Retinal pigment epithelial cell (primary cell): Measurements from ENCODE around the gene AIP.

ENCODE experiments used
- DNase-seq: peaks from one replicate; pipeline ENCODE4 v3.0.0-alpha.2; 2010; ENCODE audit warnings: low read depth
- H3K4me3 ChIP-seq: 2 replicates; pipeline ENCODE4 v1.5.1; 2011; ENCODE audit warnings: mild to moderate bottlenecking, low read length, control low read depth, moderate library complexity
- TF ChIP-seq, protein P1 (sequence below): conservative IDR thresholded peaks from 2 replicates; pipeline ENCODE4 v1.5.1; 2011; ENCODE audit warnings: low read depth, low read length, control low read depth, inconsistent platforms

Gene AIP

DNA sequence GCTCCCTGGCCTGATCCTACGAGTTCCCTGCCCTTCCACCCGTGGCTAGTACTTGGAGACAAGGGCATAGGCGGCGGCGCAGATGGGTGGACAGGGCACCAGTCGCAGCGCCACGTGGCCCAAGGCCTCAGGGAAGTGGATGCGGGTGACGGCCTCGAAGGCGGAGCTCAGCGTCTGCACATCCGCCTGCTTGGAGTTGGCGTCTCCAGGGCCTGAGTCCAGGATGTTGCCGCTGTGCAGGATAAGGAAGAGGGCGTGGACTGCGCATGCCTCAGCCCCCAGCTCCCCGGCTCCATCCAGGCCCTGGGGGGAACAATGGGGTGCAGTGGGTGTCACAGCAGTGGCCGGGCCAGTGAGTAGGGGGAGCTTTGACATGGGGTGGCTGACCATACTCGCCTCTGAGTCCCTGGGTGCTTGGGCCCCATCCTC is 15.7 kb downstream of the AIP start:
- DNase-seq: no peak
- TF ChIP-seq, protein P1, sequence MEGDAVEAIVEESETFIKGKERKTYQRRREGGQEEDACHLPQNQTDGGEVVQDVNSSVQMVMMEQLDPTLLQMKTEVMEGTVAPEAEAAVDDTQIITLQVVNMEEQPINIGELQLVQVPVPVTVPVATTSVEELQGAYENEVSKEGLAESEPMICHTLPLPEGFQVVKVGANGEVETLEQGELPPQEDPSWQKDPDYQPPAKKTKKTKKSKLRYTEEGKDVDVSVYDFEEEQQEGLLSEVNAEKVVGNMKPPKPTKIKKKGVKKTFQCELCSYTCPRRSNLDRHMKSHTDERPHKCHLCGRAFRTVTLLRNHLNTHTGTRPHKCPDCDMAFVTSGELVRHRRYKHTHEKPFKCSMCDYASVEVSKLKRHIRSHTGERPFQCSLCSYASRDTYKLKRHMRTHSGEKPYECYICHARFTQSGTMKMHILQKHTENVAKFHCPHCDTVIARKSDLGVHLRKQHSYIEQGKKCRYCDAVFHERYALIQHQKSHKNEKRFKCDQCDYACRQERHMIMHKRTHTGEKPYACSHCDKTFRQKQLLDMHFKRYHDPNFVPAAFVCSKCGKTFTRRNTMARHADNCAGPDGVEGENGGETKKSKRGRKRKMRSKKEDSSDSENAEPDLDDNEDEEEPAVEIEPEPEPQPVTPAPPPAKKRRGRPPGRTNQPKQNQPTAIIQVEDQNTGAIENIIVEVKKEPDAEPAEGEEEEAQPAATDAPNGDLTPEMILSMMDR: no peak
- no peak overlapping the region for H3K4me3 ChIP-seq

DNA sequence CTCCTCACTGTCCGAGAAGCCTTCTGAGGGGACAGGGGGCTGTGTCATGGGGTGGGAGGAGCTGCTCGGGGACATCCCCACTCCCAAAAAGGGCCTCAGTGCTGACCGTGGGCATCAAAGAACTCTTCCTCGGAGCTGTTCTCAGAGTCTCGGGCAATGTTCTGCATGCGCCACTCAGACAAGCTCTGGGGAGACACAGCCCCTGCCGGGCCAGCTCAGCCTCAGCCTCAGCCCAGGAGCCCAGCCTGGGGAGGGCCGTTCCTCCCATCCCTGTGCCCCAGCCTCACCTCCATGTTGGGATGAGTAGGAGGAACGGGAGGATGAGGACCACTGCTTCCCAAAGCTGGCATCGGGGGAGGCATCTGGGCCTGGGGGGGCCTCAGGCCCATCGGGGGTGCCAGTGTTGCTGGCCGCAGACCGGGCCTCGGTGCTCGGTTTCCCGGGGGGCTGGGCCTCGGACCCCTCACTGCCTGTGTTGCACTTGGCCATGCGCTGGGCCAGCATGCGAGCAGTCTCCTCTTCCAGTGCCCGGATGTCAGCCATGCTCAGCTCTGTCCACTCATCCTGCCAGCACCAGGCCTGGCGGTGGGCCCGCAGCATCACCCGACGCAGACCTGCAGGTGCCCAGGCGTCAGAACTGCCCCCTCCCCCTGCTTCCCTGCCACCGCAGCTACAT is 17.1 kb downstream of the AIP start:
- H3K4me3 ChIP-seq: no peak overlapping the region
- TF ChIP-seq, protein P1: no peak

DNA sequence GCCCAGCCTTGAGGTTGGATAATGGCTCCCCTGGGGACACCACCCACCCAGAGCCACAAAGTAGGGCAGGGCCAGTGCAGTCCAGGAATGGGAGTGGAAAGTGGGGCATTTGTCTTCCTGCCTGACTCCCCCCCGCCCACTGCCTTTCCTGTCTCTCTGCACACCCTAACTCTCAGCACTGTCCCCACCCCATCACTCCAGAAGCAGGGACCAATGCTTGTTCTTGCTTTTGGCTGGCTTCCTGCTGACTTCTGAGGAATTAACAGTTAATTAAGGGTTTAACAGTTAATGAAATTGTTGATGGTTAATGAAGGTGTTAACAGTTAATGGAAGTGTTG is 17.6 kb downstream of the AIP start:
- TF ChIP-seq, protein P1: no peak
- no peak for DNase-seq
- H3K4me3 ChIP-seq: no peak overlapping the region

More for the DNA sequence above, 17.1 kb downstream of the AIP start:
- DNase-seq: no peak

DNA sequence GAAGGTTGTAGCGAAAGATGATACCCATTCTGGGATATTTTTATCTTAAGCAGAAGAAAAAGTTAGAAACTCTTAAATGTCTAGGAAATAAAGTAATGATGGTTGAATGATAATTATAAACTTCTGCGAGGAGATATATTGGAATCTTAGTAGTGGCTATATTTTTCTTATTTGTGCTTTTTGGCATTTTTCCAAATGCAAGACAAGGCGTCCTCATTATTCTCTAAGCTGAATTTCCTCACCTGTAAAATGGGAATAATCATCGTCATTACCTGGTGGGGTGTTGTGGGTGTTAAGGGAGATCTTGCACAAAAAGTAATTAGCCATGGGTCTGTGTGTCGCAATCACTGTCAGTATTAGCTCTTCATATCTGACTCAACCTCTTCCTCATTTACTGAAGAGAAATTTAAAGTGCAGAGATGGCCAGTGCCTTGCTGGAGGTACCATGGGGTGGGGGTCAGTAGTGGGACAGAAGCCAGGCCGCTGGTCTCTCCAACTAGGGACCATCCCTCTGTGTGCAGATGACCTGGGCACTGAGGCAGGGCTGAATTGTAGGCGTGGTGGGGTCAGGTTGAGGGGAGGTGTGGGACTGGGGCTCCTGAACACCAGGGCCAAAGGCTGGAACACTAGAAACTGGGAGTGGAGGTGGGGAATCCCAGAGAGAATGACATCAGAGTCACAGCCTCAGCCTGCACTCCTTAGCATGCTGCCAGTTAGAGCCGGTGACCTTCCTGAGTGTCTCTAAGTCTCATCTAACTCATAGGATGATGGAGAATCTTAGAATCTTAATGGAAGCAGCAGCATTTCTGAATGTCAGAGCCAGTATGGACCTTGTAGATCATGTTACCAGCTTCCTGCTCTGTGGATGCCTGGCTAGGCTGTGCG is 18.2 kb downstream of the AIP start:
- H3K4me3 ChIP-seq: no peak overlapping the region
- DNase-seq: no peak
- TF ChIP-seq, protein P1: no peak

DNA sequence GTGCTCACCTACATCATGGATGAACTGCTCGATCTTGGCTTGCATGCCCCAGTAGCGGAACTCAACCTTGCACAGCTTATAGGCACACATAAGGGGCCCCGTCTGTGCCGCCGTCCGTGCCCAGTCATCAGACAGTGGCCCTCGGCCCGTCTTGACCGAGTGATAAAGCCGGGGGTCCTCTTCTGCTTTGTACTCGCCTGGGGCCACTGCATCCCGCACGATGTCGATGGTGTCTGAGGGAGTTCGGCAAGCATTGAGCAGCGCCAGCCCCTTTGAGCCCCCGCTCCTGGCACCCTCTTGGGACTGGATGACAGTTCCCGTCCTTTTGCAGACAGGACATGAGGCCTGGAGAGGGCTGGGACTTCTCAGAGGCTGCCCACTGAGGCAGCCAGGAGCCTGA is 19.0 kb downstream of the AIP start:
- no peak for DNase-seq

DNA sequence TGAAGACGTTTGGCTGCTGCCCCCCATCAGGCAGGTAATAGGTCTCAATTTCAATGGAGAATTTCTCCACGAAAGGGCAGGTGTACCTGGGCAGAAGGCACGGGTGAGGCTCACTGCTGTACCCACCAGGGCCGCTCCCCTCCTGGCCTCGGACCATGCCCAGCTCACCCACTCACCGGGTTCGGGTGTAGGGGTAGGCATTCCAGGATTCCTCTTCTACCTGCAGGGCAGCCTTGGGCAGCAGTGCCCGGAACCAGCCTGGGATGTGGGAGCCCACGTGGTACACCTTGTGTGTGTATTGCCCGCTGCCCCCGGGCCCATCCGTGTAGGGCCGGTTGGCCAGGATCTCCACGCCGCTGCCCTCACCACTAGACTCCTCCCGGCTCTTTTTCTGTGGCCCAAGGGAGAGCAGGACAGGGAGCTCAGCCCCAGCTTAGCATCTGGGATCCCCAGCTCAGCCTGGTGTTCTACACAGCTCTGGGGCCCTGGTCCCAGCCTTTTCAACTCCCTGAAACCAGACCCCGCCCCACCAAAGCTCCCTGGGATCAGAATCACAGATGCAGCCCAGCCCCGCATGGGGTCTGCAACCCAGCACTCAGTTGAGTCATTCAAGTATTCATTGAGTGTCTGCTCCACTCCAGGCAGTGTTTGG is 19.6 kb downstream of the AIP start:
- H3K4me3 ChIP-seq: no peak overlapping the region
- TF ChIP-seq, protein P1: no peak
- no peak for DNase-seq

More for the DNA sequence above, 19.0 kb downstream of the AIP start:
- no peak overlapping the region for H3K4me3 ChIP-seq
- TF ChIP-seq, protein P1: no peak
